Jurkat, Clone E6-1 (cell line): Measurements from ENCODE around the gene TNFAIP2.

Source experiments
- DNase-seq: peaks from one replicate; pipeline ENCODE4 v3.0.0-alpha.2; 2011; ENCODE audit warnings: low read depth, low spot score
- H3K4me3 ChIP-seq: 2 replicates; pipeline ENCODE4 v1.5.1; 2011; ENCODE audit warnings: mild to moderate bottlenecking, low read length, control low read depth, moderate library complexity

The TNFAIP2 gene

GRCh38 chr14:103091041-103091882, 32.0 kb upstream of the TNFAIP2 start:
- no peak for DNase-seq

GRCh38 chr14:103091883-103092222, 31.4 kb upstream of the TNFAIP2 start:
- H3K4me3 ChIP-seq = peak overlapping the region; percentile 33
- no peak for DNase-seq

More at GRCh38 chr14:103091041-103091882, 32.0 kb upstream of the TNFAIP2 start:
- H3K4me3 ChIP-seq = peak overlapping the region; percentile 33

DNA sequence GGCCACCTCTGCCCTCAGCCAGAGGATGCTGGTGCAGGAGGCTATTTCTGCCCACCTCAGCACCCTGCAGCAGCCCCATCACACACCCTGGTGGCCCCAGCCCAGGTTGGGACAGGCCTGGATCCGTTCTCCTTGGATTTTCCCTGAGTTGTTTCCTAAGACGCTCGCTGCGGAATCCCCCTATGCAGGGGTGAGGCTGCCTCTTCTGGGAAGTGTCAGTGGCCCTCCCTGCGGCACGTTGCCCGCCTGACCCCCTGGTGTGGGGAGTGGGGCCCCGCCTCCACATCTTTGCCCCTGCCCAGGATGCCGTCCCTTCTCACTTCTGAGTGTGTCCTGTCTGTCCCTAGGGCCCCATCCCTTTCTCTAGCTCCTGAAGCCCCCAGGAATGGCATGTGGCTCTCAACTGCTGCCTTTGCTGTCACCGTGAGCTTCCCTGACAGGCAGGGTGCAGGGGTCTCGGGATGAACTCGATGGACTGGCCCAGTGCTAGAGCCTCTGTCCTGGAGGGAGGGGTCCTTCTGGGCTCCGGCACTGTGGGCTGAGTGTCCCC, 29.3 kb upstream of the TNFAIP2 start:
- H3K4me3 ChIP-seq = no peak overlapping the region
- no peak for DNase-seq

GRCh38 chr14:103094406-103095209, 28.7 kb upstream of the TNFAIP2 start, which contains the start of gene EXOC3L4:
Gene EXOC3L4 (plus strand): TSS chr14:103094725. CDS start chr14:103100220, 5,495 bp downstream.
- DNase-seq = no peak
- no peak within 1 kb of the TSS for H3K4me3 ChIP-seq

GRCh38 chr14:103095210-103095778, 28.0 kb upstream of the TNFAIP2 start:
- DNase-seq = no peak
- H3K4me3 ChIP-seq = no peak overlapping the region

DNA sequence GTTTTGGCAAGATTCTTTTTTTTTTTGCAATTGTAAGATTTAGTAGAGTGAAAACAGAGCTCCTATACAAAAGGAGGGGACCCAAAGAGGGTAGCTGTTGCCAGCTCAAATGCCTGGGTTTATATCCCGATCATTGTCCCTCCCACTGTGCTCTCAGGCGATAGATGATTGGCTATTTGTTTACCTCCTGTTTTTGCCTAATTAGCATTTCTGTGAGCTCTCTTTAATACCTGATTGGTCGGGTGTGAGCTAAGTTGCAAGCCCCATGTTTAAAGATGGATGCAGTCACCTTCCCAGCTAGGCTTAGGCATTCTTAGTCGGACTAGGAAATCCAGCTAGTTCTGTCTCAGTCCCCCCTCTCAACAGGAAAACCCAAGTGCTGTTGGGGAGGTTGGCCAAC, 26.9 kb upstream of the TNFAIP2 start:
- no peak overlapping the region for H3K4me3 ChIP-seq

DNA sequence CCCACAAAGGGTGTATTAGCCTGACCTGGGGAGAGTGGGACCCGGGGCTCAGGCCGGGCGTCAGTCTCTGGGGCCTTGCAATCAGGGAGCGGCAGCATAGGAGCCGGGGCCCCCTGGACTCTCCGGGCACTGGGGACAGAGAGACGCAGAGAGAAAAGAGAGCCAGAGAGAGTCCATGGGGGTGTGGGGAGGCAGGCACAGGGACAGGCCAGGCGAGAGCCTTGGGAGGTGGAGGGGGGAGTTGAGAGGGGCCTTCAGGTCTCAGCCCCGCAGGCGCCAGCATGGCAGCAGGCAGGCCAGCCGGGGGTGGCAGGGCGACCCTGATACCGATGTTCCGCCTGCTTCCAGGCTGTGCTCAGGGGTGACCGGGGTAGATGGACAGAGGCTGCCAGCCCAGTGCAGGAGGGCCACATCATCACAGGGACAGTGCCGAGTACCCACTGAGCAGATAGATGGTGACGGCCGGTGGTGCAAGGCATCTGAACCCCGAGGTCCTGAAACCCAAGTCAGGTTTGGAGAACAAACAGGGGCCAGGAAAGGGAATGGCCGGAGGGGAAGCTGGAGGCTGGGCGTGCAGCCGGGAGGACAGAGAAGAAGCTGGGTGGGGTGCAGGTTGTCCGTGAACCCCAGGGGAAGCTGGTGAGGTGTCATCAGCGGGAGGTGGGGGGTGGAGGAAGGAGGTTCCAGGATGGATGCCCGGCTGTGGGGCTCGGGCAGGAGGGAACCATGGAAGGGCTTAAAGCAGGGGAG, 25.8 kb upstream of the TNFAIP2 start:
- DNase-seq = no peak
- H3K4me3 ChIP-seq = no peak overlapping the region

More for the DNA sequence above, 26.9 kb upstream of the TNFAIP2 start:
- no peak for DNase-seq

DNA sequence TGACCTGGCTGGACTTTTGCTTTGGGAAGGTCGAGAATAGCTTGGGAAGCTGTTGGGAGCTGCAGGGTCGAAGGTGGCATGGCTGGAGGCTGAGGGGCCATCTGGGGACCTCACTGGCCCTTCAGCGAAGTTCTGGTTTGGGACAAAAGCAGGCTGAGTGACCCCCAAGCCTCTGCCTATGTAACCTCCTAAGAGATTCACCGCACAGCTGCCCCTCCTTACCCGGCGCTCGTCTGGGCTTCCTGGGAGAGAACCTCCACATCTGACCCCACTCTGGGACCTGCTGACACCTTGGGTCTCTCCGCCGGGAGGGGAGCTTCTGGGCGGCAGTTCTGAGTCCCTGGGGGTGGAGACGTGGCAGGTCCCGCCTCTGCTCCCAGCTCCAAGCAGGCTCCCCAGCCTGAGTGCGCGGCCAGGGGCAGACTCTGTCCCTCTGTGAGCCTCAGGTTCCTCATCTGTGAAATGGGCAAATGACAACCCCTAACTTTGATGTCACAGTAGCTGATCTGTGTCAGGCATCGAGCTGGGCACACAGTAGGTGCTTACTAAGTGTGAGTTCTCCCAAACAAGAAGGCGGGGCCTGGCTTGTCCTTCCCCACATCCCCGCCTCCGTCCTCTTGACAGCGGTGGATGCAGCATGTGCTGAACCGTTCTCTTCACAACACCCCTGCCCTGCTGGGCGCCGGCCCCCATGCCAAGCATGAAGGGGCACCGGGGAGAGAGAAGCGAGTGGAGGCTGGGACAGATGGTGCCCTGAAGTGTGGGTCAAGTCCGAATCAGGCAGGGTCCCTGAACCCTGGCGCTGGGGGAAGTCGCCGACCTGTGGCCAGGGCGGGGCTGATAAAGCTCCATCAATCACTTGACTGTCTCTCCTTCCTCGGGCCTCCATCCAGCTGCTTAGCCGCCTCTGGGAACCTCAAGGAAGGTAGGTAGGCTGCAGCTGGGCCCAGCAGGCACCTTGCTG, 25.0 kb upstream of the TNFAIP2 start:
- no peak for DNase-seq
- no peak overlapping the region for H3K4me3 ChIP-seq

GRCh38 chr14:103099081-103099732, 24.1 kb upstream of the TNFAIP2 start:
- no peak for DNase-seq
- no peak overlapping the region for H3K4me3 ChIP-seq

DNA sequence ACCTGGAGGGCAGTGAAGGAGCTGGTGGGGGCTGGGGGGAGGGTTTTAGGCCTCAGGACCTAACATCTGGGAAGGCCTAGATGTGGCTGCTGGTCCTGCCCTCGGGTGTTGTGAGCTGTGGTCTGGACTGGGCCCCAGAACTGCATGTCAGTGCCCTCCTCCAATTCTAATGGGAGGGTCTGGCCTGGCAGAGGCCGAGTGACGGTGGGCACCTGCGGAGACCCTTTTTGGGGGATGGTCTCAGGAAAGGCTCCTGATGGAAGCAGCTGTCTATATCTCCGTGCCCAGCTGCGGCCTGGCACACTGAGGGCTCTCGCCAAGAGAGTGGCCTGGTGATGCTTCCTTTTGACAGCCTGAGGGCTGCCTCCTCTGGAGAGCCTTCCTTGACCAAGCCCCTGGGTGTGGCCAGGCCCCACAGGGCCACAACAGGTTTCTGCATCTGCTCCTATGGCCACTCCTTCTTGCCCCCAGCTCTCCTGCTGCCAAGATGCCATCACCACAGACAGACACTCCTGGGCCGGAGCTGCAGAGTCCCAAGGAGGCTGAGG, 23.5 kb upstream of the TNFAIP2 start:
- DNase-seq = no peak

DNA sequence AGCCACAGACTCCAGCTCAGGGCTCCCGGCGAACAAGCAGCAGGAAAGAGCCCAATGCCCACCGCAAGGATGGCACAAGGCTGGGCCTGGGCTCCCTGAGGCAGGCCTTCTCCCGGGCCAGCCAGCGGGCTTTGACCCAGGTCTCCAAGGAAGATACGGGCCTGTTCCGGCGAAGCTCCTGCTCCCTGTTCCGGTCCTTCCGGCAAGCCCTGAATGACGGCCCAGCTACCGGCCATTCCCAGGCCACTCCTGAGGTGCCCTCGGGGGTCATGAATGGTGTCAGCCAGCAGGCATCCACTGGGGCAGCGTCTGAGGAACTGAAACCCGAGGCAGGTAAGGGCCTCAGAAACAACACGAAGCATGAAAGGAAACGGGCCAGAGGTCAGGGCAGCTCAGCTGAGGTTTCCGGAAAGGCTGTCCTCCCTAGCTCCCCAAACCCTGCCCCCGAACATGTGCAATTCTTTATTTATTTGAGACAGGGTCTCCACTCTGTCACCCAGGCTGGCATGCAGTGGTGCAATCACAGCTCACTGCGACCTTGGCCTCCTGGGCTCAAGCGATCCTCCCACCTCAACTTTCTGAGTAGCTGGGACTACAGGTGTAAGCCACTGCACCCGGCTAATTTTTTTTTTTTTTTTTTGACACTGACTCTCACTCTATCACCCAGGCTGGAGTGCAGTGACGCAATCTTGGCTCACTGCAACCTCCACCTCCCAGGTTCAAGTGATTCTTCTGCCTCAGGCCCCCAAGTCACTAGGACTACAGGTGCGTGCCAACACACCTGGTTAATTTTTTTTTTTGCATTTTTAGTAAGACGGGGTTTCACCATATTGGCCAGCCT, 22.8 kb upstream of the TNFAIP2 start:
- H3K4me3 ChIP-seq = no peak overlapping the region
- no peak for DNase-seq

More for the DNA sequence above, 23.5 kb upstream of the TNFAIP2 start:
- no peak overlapping the region for H3K4me3 ChIP-seq

DNA sequence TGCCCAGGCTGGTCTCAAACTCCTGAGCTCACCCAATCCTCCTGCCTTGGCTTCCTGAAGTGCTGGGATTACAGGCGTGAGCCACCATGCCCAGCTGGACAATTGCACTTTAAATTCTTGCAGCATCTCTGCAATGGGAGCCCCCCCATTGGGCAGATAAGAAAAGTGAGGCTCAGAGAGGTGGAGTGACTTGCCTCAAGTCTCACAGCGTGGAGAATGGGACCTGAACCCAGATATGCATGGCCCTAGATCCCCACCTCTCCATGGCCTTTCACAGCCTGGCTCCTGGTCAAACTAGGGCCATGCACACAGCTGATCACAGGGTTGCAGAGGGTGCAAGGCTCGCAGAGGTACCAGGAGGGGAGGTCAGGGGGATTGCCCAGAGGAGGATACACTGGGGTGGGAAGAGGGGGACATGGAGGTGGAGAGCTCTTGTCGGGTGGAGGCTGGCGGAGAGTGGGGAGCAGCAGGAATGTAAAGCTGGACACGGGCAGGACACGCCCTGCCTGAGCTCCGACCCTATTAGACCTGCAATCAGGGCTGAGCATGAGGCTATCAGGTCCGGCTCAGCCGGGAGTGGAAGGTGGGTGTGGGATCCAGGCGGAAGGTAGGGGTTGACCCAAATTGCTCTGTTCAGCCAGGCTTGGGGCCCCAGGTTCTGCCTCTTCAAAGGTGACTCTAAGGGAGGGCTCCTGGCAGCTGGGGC, 21.9 kb upstream of the TNFAIP2 start:
- no peak overlapping the region for H3K4me3 ChIP-seq
- DNase-seq = no peak

- no peak for DNase-seq
- H3K4me3 ChIP-seq = no peak overlapping the region
Measured at GRCh38 chr14:103101963-103102688, 21.1 kb upstream of the TNFAIP2 start.

DNA sequence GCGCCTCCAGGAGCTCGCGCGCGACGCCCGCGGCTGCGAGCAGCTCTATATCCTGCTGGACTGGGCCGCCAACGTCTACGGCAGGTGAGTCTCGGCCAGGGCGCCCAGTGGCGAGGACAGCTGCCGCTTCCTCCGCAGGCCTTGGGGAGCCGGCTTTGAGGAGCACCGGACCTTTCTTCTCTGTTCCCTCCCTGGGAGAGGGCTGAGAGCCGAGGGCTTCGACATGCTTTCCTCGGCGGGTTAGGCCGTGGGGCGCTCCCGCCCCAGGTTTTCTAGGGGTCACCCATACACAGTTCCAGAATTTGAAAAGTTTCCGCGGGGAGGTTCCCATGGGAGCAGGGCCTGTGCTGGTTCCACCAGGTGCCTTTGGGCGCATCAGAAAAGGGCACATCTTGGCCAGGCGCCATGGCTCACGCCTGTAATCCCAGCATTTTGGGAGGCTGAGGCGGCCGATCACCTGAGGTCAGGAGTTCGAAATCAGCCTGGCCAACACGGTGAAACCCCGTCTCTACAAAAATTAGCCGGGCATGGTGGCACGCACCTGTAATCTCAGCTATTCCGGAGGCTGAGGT, 20.5 kb upstream of the TNFAIP2 start:
- no peak overlapping the region for H3K4me3 ChIP-seq
- DNase-seq = no peak
